Progenitor cell of endocrine pancreas (in vitro differentiated cells): Measurements from ENCODE around the gene PSMA7. TPM values are rescaled to one million over a fixed set of nuclear protein-coding genes. Genes with fewer than 3 reads are reported as not detected.

Experiments used
- DNase-seq: peaks from one replicate; pipeline ENCODE4 v3.0.0; 2021; ENCODE audit warnings: low spot score; ENCODE audit not compliant: unreplicated experiment
- H3K27ac Mint-ChIP-seq: 2 replicates; pipeline ENCODE4 v1.8.0; 2021; ENCODE audit warnings: mild to moderate bottlenecking, moderate library complexity, mixed read lengths
- H3K27me3 Mint-ChIP-seq: 2 replicates; pipeline ENCODE4 v1.8.0; 2021; ENCODE audit warnings: mixed read lengths
- H3K36me3 Mint-ChIP-seq: 2 replicates; pipeline ENCODE4 v1.8.0; 2022; ENCODE audit warnings: mixed read lengths; ENCODE audit not compliant: insufficient read depth
- H3K4me1 Mint-ChIP-seq: 2 replicates; pipeline ENCODE4 v1.8.0; 2021; ENCODE audit warnings: low read depth, mixed read lengths
- H3K4me3 Mint-ChIP-seq: 2 replicates; pipeline ENCODE4 v1.8.0; 2021; ENCODE audit warnings: low read depth, mild to moderate bottlenecking, moderate library complexity, mixed read lengths
- H3K9me3 Mint-ChIP-seq: 2 replicates; pipeline ENCODE4 v1.8.0; 2021; ENCODE audit warnings: low read depth, mixed read lengths
- CTCF ChIP-seq: fragments of 200-600 bp; sonication (generic); IDR thresholded peaks from one replicate; pipeline ENCODE4 v1.5.0; 2021; ENCODE audit warnings: antibody characterized with exemption, mild to moderate bottlenecking; ENCODE audit not compliant: unreplicated experiment
- total RNA-seq: library from RNA; stranded (reverse); gene quantifications from 2 replicates; pipeline ENCODE4 v1.2.1, GENCODE V29; 2021

The PSMA7 gene
- total RNA-seq, 1 donor from 2014 or later, result 221 TPM

DNA sequence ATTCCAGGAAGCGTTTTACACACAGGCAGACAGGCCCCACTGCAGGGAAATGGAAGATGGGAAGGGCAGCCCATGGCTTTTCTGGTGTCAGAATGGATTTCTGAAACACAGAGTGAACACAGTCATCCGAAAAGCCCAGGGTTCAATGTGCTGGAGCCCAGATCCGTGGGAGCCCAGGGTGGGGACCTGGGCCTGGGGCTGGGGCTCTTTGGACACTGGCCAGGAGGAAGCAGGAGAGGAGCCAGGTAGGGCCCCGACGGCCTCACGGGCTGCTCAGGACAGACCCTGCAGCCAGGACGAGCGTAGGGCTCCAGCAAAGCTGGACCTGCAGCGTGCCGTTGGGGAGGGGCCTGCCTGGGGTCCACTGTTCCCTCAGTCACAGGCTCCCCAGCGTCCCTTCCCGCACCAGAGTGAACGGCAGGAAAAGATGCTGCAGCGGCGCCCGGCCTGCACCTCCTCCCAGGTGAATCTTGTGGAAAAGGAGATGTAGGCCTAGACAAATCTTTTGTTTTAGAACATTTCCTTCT, 45.2 kb downstream of the PSMA7 start:
- Mint-ChIP-seq H3K9me3 (no peaks in the 10 kb centered on the region), H3K27ac (no peak overlapping the region), H3K36me3 (no peaks in the 10 kb centered on the region), H3K4me1 (no peaks in the 10 kb centered on the region), H3K4me3 (no peak overlapping the region), H3K27me3 (peaks cover 3% of the 10 kb centered on the region)
- no peak for DNase-seq
- TF ChIP-seq CTCF, result no peak

DNA sequence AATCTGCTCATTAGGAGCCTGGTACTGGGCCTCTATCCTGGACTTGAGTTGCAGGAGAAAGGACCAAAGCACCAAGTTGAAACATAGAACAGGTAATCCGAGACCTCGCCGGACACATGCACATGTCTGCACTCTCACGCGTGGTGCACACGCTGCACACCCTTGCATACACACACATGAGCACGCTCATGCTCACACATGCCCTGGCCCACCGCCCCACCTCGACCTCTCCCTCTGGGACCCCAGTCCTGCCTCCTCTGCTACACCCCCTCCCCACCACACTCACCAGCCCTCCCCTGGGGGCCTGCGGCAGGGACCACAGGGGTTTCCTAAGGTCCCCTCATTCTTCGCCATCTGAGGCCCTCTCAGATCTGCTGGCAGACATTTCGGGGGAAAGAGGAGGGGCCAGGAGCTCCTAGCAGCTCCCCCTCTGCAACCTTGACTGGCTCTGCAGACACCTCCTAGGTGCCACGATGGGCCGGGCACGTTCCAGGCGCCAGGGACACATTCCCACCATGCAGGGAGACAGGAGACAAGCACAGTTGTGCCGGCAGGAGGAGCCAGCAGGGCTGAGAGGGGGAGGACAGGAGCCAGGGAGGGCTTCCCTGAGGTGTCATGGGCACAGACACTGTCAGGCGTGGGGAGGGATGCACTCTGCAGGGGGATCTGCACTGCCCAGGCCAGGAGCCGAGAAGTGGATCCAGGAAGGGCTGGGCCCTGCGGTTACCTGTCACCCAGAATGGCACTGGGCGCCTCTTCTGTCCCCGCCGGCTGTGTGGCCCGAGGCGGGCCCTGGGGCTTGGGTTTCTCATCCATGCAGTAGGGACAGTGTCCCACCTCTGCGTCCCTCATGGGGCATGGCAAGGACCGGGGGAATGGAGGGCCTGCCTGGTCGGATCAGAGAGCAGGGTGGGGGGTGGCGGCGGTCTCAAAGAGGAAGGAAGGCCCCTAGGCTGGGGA, 46.5 kb downstream of the PSMA7 start:
- Mint-ChIP-seq H3K27ac (no peak overlapping the region), H3K4me1 (no peaks in the 10 kb centered on the region), H3K4me3 (no peak overlapping the region), H3K36me3 (no peaks in the 10 kb centered on the region), H3K27me3 (peaks cover 3% of the 10 kb centered on the region), H3K9me3 (no peaks in the 10 kb centered on the region)
- no peak for TF ChIP-seq CTCF
- no peak for DNase-seq

DNA sequence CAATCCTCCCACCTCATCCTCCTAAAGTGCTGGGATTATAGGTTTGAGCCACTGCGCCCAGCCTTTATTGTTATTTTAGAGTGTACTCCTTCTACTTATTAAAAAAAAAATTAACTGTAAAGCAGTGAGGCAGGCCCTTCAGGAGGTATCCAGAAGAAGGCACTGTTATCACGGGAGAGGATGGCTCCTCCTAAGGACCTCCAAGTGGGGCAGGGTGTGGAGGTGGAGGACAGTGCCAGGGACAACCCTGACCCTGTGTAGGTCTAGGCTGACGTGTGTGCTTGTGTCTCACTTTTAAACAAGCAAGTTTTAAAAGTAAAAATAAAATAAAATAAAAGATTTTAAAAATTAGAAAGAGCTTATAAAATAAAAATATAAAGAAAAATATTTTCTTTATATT, 53.8 kb downstream of the PSMA7 start:
- no peaks in the 10 kb centered on the region for H3K27me3 Mint-ChIP-seq
- no peak for TF ChIP-seq CTCF
- H3K27ac Mint-ChIP-seq, result no peak overlapping the region
- no peaks in the 10 kb centered on the region for H3K9me3 Mint-ChIP-seq
- no peaks in the 10 kb centered on the region for H3K4me1 Mint-ChIP-seq
- DNase-seq, result no peak
- no peaks in the 10 kb centered on the region for H3K36me3 Mint-ChIP-seq
- no peak overlapping the region for H3K4me3 Mint-ChIP-seq

GRCh38 chr20:62088258-62089127, 54.7 kb downstream of the PSMA7 start:
- no peak for DNase-seq
- Mint-ChIP-seq H3K27me3 (no peaks in the 10 kb centered on the region), H3K4me1 (no peaks in the 10 kb centered on the region), H3K9me3 (no peaks in the 10 kb centered on the region), H3K36me3 (no peaks in the 10 kb centered on the region), H3K4me3 (no peak overlapping the region), H3K27ac (no peak overlapping the region)
- TF ChIP-seq CTCF, result no peak

GRCh38 chr20:62087632-62088031, 55.6 kb downstream of the PSMA7 start:
- Mint-ChIP-seq H3K27me3 (peaks cover 2% of the 10 kb centered on the region), H3K36me3 (no peaks in the 10 kb centered on the region), H3K4me3 (no peak overlapping the region), H3K4me1 (no peaks in the 10 kb centered on the region), H3K9me3 (no peaks in the 10 kb centered on the region), H3K27ac (no peak overlapping the region)
- TF ChIP-seq CTCF, result no peak
- DNase-seq, result no peak
